DMS53 treated with DMSO at 0.1 percent for 48 hours (cell line): ENCODE data around the gene TOGARAM1.

Experiments
- DNase-seq: peaks from one replicate; lab custom pipeline; 2025; ENCODE audit not compliant: unreplicated experiment; lab: John Stamatoyannopoulos, UW

Gene TOGARAM1

DNA sequence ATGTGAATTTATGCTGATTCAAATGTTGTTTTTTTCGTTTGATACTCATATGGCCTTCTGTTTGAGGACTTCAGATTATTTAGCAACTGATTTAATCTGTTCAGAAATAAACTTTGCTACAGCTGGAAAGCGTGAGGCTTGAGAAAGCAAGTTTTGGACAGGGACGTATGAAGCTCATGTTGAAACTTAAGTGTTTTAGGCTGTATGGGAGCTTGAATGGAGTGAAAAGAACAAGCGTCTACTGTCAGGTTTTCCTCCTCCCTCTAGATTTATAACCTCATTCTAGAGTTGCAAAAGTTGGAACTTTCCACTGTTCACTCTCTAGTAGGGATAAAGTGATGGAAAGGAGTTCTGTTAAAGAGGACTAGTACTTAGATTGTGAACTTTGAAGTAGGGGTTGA is 123.0 kb downstream of the TOGARAM1 start:
- no peak for DNase-seq

DNA sequence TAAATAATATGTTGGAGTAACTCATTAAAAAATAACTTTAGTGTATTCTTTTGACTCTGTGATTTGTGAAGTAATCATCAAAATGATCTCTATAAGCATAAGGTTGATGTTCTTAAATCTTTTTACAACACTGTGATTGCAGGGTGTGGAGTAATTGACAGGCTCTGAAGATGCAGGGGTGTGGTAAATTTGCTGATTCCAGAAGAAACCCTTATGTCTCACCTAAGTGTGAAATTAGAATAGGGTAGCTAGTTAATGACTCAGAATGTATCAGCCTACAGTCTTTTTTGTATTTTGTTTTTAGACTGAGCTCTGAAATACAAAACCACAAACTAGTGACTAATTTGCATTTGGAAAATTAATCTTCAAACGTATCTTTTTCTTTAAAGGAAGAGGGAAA is 127.8 kb downstream of the TOGARAM1 start:
- DNase-seq, result no peak

DNA sequence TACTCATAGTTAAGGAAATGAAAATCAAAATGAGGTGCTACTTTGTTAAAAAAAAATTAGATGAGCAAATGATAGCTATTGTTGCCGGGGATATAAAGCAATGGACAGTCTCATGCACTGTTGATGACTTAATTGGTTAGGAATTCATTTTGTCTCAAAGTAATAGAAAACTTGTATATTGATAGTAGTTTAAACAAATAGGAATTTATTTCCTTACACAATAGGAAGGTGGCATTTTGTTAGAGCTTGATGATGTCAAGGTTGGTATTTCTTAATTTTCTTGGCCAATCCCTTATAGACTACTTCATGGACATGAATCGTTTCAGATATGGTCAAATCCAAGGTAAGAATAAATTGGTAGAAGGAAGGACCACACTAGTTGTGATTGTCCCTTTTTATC is 129.7 kb downstream of the TOGARAM1 start:
- no peak for DNase-seq

DNA sequence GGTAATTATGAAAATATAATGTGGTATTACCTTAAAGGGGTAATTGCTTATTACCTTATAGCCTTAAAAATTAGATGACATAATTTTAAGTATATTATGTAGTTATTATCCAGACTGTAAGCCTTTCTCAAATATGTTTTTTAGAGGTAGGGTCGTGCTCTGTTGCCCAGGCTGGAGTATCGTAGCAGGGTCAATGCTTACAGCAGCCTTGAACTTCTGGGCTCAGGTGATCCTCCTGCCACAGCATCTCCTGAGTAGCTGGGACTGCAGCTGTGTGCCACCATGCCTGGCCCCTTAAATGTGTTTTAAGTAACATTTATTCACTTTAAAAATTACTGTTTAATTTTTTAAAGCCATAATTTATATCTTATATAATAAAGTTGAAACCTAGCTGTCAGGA is 132.3 kb downstream of the TOGARAM1 start:
- no peak for DNase-seq

DNA sequence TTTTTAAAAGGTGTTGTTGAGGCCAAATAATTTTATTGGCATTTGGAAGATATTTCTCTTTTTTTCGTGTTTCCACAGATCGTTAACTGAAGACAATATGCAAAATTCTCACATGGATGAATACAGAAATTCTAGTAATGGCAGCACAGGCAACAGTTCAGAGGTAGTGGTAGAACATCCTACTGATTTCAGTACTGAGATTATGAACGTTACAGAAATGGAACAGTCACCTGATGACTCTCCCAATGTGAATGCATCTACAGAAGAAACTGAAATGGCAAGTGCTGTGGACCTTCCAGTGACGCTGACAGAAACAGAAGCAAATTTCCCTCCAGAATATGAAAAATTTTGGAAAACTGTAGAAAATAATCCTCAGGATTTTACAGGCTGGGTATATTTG is 133.2 kb downstream of the TOGARAM1 start:
- DNase-seq, result no peak

DNA sequence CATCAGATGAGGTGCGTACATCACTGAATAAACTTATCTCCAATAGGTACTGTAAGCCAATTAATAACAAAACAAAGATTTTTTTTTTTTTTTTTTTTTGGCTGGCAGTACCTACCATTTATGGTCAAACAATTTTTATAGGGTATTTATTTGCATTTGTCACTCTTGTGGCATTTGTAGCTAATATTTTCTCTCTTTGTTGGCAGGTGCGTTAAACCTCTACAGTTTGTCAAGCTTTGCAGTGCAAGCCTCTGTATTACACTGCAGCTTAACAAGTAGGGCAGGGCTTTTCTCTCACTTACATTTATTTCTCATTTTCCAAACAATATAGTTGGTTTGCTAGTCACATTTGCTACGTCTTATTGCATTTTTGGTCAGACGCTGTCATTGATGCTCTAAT is 134.2 kb downstream of the TOGARAM1 start:
- no peak for DNase-seq

DNA sequence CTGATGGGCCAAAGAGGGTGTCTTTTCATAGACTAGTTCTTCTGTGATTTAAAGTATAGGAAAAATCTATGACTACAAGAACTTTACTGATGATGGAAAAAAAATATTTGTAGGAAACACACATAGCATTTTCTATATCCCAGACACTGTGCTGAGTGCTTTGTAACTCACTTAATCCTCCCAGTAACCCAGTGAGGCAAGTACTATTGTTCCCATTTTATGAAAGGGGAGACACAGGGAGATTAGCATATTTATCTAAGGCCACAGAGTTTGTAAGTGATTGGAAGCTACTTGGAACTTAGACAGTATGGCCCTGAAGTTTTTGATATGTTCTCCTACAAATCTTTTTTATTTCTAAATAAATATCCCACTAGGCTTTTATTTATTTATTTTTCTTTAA is 141.8 kb downstream of the TOGARAM1 start:
- DNase-seq, result no peak

DNA sequence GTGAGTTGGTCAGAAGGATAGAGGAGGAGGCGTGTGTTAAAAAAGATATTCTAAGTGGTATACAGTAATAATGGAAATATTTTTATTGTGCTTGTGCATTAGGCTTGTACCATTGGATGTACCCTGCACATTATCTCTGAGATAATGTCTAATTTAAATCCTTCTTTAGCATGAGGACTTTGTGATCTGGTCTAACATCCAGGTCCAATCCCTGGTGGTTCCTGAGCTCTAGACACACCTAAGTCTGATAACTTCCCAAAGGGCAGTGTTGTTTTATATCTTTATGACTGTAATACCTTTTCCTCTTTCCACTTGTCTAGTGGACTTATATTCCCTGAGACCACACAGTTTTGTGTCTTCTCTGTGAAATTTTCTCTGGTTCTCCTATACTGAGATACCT is 142.6 kb downstream of the TOGARAM1 start:
- DNase-seq, result no peak

DNA sequence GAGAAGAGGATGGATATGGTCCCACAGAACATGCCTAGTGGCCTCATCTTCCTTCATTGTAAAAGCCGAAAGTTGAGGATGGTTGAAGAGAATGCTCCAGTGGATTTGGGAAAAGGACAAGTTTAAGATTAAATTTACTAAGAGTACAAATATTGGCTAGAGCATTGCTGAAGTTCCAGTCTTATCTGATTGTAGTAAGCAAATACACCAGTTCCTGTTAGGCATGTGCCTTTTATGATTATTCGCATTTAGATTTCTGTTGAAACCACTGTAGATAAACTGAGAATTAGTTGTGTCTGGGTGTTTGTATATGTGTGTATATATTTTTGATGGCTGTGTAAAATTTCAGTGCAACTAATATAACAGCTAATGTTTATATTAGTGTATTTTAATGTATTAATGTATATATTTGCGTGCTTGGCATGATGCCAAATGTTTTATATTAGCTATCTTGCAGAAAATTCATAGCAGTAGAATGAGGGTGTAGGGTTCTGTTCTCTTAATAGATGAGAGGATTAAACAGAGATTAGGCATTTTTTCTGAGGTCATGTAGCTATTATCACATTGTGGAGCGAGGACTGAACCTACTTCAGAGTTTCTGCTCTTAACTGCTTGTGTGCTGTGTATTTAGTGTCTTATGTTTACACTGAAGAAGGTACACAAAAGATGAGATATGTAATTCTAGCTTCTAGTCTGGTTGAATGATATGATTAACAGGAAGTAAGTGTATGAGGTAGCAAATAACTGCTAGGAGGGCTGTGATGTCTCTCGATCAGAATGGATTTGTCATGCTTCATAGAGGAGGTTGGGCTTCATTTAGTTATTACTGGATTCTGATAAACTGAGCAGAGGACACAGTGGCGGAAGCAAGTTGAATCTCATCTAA is 151.1 kb downstream of the TOGARAM1 start:
- DNase-seq, result peak; percentile 91

DNA sequence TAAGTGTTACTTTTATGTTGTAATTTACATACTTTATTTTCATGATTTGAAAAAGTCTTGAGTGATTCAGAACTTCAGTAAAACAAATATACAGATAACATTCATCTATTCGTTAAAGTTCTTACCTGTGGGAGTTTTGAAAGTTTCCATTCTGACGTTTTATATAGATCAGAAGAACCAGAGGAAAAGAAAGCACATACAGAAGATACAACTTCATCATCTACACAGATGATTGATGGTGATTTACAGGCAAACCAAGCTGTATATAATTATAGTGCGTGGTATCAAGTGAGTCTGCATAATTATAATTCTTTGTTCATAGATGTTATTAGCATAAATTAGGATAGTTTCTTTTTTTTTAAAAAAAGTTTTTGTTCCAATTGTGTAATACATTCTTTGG is 152.3 kb downstream of the TOGARAM1 start:
- DNase-seq, result no peak

DNA sequence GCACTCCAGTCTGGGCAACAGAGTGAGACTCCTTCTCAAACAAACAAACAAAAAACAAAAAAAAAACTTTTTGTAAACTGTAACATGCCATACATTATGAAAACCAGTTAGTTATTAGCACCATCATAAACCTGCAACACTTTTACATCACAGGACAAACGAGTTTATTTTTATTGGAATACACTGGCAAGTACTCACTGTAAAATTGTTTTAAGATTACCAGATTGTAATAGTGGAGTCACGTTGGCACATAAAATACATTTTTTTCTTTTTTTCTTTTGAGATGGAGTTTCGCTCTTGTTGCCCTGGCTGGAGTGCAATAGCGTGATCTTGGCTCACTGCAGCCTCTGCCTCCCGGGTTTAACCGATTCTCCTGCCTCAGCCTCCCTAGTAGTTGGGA is 156.6 kb downstream of the TOGARAM1 start:
- no peak for DNase-seq

DNA sequence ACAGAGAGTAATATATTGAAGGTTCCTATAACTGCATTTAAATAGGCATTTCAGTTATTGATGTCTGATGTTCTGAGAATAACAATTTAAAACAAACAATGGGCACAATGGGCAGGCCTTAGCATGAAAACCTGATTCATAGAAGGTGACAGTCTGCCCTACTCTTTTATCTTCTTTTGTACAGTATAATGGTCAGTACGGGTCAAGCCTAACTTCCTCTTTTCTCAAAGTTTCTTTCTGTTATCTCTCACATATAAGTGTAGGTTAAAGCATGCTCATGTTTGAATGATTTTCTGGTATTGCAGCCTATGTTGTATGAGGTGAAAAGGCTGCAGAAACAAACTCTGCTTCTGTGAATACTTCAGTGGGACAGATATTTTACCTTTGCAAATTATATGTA is 158.1 kb downstream of the TOGARAM1 start:
- no peak for DNase-seq

DNA sequence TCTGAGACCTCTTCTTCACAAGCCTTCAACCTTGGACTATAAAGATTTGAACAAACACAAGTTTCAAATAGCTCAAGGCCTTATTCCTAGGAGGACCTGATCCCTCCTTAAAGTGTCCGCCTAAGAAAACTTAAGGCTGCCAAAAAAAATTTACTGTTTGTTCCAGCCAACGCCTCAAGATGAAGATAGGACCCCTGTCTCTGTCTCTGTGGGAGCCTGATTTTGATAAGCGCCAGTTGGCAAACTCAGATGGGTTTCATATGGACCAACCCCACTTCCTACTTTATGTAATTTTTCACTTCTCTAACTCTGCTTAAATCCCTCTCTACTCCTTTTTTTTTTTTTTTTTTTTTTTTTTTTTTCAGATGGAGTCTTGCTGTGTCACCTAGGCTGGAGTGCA is 161.3 kb downstream of the TOGARAM1 start:
- no peak for DNase-seq
